Measurements from ENCODE around the gene LCN2. TPM values are rescaled to one million over a fixed set of nuclear protein-coding genes. Genes with fewer than 3 reads are reported as not detected.

The LCN2 gene
- total and polyA plus RNA-seq, 10 of the 15 experiments (the other 5 are each of a cell fraction or from before 2014, with no cell fraction given), result not detected

DNA sequence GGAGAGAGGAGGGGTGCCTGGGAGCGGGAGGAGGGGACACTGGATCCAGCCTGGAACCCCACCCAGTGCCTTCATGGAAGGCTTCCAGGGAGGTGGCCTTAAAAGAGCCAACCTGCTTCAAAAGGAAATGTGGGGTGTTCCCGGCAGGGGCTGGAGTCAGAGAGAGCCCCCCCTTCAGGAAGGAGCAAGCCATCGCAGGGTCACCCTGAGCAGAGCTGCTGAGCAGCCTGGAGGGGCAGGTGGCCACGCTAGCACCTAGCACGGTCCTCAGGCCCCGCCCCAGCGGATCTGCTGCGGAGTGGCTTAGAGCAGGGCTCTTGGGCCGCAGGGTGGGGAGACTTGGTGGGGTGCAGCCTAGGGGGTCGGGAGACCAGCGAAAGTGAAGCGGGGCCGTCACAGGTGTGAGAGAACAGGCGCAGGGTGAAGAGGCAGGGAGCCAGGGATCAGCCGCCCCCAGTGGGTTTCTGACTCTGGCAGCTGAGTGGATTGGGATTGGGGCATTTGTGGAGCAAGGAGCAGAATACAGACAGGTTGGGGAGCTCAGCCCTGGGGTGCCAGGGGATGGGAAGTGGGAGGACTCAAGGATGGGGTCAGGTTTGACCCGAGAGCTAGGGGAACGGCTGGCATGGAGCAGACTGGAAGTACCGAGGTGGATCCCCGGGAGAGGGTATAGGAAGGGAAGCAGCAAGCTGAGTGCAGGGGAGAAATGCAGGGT is 1.5 kb downstream of the LCN2 start:
- H2AFZ ChIP-seq (ENCODE audit: control insufficient read depth, low read depth, low read length), result no peak overlapping the region
- in situ Hi-C loops (cut with MboI) (no loop called here), intact Hi-C loops (cut with micrococcal nuclease; ENCODE audit: unreplicated experiment) (no loop called here)
- no peaks in the 10 kb centered on the region for H3K4me1 ChIP-seq (ENCODE audit: control insufficient read depth, insufficient read depth, low read length)
- FAIRE-seq (no peak), ATAC-seq (peak; percentile 71), DNase-seq (ENCODE audit: low read depth, low spot score) (no peak)
- H4K20me1 ChIP-seq (ENCODE audit: control insufficient read depth, insufficient read depth), result no peaks in the 10 kb centered on the region; the same call in 1 of the 2 replicates
- ChIA-PET SMC1A (ENCODE audit: uncharacterized antibody, unreplicated experiment) (no interaction called here), POLR2A (no interaction called here), RAD21 (ENCODE audit: unreplicated experiment) (no interaction called here), CTCF (interaction anchor here (1.1 to 1.4 kb wide), 2 partner anchors 14 to 16 kb away, joined by 3 read pairs; no protein-coding TSS in a partner anchor)
- no peak overlapping the region for H3K4me2 ChIP-seq (ENCODE audit: control insufficient read depth, insufficient read depth)
- H3K4me3 ChIP-seq, result no peak overlapping the region
- peak; percentile 12 to 33 (median 32); a peak in 4 of 6 replicates for TF ChIP-seq CTCF (IDR thresholded peaks at IDR 0.05 in 2 of 3, conservative IDR thresholded peaks at IDR 0.05 in 1 of 3; ENCODE audit: control insufficient read depth in 2 of 3, extremely low read depth in 1 of 3, insufficient read depth in 1 of 3, low read depth in 3 of 3, low read length in 3 of 3)
- TF ChIP-seq RFX5 (IDR thresholded peaks at IDR 0.05; ENCODE audit: low read depth, low read length), result no peak
- no peak for TF ChIP-seq NKRF (conservative IDR thresholded peaks at IDR 0.05)
- peaks cover 0 to 1% of the 10 kb centered on the region in 2 experiments; a peak in 2 of 4 replicates for H3K27me3 ChIP-seq (replicated peaks in 1 of 2; ENCODE audit: control insufficient read depth in 2 of 2, insufficient read depth in 2 of 2, low read length in 1 of 2)
- H3K9me3 ChIP-seq (replicated peaks; ENCODE audit: control insufficient read depth, insufficient read depth, low read length), result no peaks in the 10 kb centered on the region
- H3K36me3 ChIP-seq (ENCODE audit: control insufficient read depth in 2 of 2, insufficient read depth in 2 of 2, low read length in 1 of 2), result no peaks in the 10 kb centered on the region
- no TSS peak for BruUV-seq (replicated peaks)
- 62% methylated on average over 19 of the region's 19 CpGs for WGBS (ENCODE audit: insufficient coverage, insufficient replicate concordance, low lambda C conversion rate, missing lambda C conversion rate)
- no peak overlapping the region for H3K27ac ChIP-seq (ENCODE audit: control insufficient read depth, insufficient read depth)
- no peak overlapping the region for H3K9ac ChIP-seq (ENCODE audit: control insufficient read depth, insufficient read depth, low read length)
- no peaks in the 10 kb centered on the region for H3K79me2 ChIP-seq (ENCODE audit: control insufficient read depth, insufficient read depth, low read length)

All from GM12878 (cell line).